HUES48 (cell line): Measurements from ENCODE around the gene CDCA5.

Experiments used
- H3K27ac ChIP-seq: one replicate; pipeline ENCODE4 v1.7.0; 2013; ENCODE audit warnings: low read depth, low read length, inconsistent platforms
- H3K27me3 ChIP-seq: 2 replicates; pipeline ENCODE4 v1.6.1; 2013; ENCODE audit warnings: mild to moderate bottlenecking, low read length; ENCODE audit not compliant: control insufficient read depth, insufficient read depth
- H3K36me3 ChIP-seq: 2 replicates; pipeline ENCODE4 v1.6.1; 2013; ENCODE audit warnings: low read length; ENCODE audit not compliant: control insufficient read depth, insufficient read depth
- H3K4me1 ChIP-seq: 2 replicates; pipeline ENCODE4 v1.6.1; 2013; ENCODE audit warnings: mild to moderate bottlenecking, low read length; ENCODE audit not compliant: control insufficient read depth, insufficient read depth
- H3K4me3 ChIP-seq: 2 replicates; pipeline ENCODE4 v1.5.1; 2013; ENCODE audit warnings: mild to moderate bottlenecking, low read depth, low read length
- H3K9ac ChIP-seq: 2 replicates; pipeline ENCODE4 v1.6.1; 2013; ENCODE audit warnings: mild to moderate bottlenecking, low read depth, low read length, moderate library complexity
- H3K9me3 ChIP-seq: 2 replicates; pipeline ENCODE4 v1.6.1; 2013; ENCODE audit warnings: low read length; ENCODE audit not compliant: control insufficient read depth, insufficient read depth

The CDCA5 gene

DNA sequence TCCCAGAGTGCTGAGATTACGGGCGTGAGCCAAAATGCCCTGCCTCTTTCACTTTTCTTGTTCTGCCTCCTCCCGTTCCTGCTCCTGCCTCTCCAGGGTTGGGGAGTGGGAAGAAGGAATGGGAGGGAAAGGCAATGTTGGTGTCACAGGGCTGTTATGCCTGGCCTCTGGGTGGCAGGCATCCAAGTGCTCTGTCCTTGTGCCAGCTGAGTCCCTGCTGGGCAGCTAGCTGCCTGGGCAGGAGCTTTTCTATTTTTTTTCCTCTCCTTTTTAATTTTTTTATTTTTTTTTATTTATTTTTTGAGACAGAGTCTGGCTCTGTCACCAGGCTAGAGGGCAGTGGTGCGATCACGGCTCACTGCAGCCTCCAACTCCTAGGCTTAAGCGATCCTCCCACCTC is 46.9 kb downstream of the CDCA5 start:
- no peak overlapping the region for H3K27ac ChIP-seq
- H3K36me3 ChIP-seq: peaks cover 20% of the 10 kb centered on the region; the same call in 1 of the 2 replicates
- no peaks in the 10 kb centered on the region for H3K27me3 ChIP-seq
- H3K9ac ChIP-seq: no peak overlapping the region
- no peaks in the 10 kb centered on the region for H3K9me3 ChIP-seq
- no peaks in the 10 kb centered on the region for H3K4me1 ChIP-seq
- no peak overlapping the region for H3K4me3 ChIP-seq

DNA sequence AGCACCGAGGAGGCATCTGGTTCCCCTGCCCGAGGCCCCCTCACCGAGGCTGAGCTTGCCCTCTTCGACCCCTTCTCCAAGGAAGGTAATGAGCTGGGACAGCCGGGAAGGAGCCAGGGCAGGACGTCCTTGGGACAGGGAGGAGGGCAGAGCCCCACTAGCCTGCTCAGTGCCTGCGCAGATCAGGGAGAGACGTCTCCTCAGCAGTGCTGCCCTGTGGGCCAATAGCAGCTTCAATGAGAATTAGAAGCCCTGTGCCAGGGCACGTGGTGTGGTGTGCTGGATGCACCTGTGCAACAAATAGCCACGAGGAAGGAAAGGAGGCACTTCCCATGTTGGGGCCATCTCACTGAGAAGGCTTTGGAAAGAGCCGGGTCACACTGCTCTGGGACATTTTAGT is 48.3 kb downstream of the CDCA5 start:
- no peak overlapping the region for H3K9ac ChIP-seq
- H3K4me1 ChIP-seq: no peaks in the 10 kb centered on the region
- H3K9me3 ChIP-seq: no peaks in the 10 kb centered on the region
- peaks cover 20% of the 10 kb centered on the region; the same call in 1 of the 2 replicates for H3K36me3 ChIP-seq
- no peak overlapping the region for H3K27ac ChIP-seq
- no peak overlapping the region for H3K4me3 ChIP-seq
- H3K27me3 ChIP-seq: no peaks in the 10 kb centered on the region

DNA sequence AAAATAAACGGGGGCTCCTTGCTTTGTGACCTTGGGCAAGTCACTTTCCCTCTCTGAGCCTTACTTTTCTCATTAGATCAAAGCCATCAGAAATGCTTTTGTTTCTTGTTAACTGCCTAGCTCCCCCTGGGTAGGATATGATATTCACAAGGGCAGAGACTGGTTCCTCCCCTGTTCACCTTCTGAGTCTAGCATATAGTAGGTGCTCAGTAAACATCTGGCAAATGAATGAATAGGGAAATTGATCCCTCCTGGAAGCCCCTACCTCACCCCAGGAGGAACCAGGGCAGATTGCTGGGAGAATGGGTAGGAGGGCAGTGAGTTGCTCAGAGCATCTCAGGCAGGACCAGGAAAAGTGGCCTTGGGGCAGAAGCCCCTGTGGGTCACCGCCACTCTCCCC is 49.4 kb downstream of the CDCA5 start:
- peaks cover 20% of the 10 kb centered on the region; the same call in 1 of the 2 replicates for H3K36me3 ChIP-seq
- no peak overlapping the region for H3K4me3 ChIP-seq
- no peak overlapping the region for H3K9ac ChIP-seq
- no peaks in the 10 kb centered on the region for H3K27me3 ChIP-seq
- no peaks in the 10 kb centered on the region for H3K4me1 ChIP-seq
- no peak overlapping the region for H3K27ac ChIP-seq
- no peaks in the 10 kb centered on the region for H3K9me3 ChIP-seq

DNA sequence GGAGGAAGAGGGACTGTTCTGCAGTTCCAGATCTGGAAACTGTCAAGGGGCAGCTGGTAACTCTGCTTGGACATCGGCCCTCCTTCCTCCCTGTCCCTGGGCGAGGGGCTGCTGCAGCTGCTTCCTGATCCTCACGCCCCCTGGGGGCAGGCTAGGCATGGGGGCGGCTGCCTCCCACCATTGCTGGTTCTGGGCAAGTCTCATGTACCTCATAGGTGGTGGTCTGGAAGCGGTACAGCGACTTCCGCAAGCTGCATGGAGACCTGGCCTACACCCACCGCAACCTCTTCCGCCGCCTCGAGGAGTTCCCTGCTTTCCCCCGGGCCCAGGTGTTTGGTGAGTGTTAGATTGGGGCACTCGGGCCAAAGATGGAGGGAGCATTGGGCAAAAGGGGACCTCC is 51.6 kb downstream of the CDCA5 start:
- Histone ChIP-seq H3K36me3 (0 out of 2 replicates have a peak, but pooled peaks cover 5% of the 10 kb centered on the region), H3K27ac (no peak overlapping the region), H3K27me3 (no peaks in the 10 kb centered on the region), H3K4me1 (peaks cover 5% of the 10 kb centered on the region; the same call in 1 of the 2 replicates), H3K4me3 (no peak overlapping the region), H3K9me3 (no peaks in the 10 kb centered on the region), H3K9ac (no peak overlapping the region)
